HG02938 (cell line): ENCODE measurements around the gene KIF5C.

Source experiments
- ATAC-seq: cut with Tn5 transposase; IDR thresholded peaks from one replicate; pipeline ENCODE4 v1.9.1; 2021; ENCODE audit warnings: mild to moderate bottlenecking, moderate library complexity; ENCODE audit not compliant: unreplicated experiment

Gene KIF5C

GRCh38 chr2:149009576-149010461 lies 134.8 kb downstream of the KIF5C start:
- no peak for ATAC-seq

DNA sequence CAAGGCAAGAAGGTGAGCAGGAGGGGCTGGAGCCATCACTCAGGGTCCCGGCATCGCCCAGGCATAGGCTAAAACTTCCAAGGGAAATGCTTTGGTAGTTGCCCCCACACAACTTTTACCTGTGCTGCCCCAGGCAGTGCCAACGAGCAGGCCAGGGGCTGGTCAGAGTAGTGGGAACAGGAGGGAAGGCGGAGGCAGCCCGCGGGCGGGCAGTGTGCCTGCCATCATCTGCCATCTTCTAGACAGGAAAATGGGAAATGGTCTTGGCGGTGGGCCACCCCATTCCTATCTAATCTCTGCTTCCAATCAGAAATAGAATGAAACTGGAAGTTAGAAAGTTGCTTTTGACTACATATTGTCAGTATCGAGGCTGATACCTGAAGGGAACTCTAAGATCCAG lies 137.5 kb downstream of the KIF5C start:
- no peak for ATAC-seq

DNA sequence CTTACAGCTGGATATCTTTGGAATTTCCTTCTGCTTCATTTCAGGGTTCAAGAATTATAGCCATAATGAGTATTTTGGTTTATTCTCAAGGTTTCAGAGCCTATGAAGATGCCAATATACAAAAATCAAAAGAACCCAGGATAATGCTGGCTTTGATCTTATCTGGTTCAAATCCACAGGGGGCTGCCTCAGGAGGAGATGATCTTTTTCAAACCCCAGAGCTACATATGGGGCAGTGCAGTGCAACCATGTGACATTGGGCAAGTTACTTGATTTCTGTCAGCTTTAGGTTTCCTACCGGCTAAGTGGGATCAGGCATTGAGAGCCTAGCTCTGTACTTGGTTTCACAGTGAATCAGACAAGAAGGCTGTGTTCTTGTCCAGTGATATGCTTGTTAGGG lies 140.5 kb downstream of the KIF5C start:
- no peak for ATAC-seq

GRCh38 chr2:149015926-149016563 lies 141.0 kb downstream of the KIF5C start:
- ATAC-seq: no peak

- ATAC-seq: no peak
These were observed 142.3 kb downstream of the KIF5C start for GRCh38 chr2:149017116-149017985.

- ATAC-seq: no peak
These were observed 144.0 kb downstream of the KIF5C start for GRCh38 chr2:149018981-149019380.

GRCh38 chr2:149019768-149020167 lies 144.7 kb downstream of the KIF5C start:
- ATAC-seq: no peak

GRCh38 chr2:149020432-149020851 lies 145.4 kb downstream of the KIF5C start:
- peak; percentile 55 for ATAC-seq

GRCh38 chr2:149021271-149021719 lies 146.3 kb downstream of the KIF5C start:
- peak; percentile 76 for ATAC-seq

- peak; percentile 52 for ATAC-seq
These were observed 146.7 kb downstream of the KIF5C start for GRCh38 chr2:149021761-149022160.

GRCh38 chr2:149023091-149023490 lies 148.1 kb downstream of the KIF5C start:
- ATAC-seq: no peak

GRCh38 chr2:149027590-149028250 lies 152.7 kb downstream of the KIF5C start:
- no peak for ATAC-seq

GRCh38 chr2:149028377-149028776 lies 153.3 kb downstream of the KIF5C start:
- ATAC-seq: no peak

DNA sequence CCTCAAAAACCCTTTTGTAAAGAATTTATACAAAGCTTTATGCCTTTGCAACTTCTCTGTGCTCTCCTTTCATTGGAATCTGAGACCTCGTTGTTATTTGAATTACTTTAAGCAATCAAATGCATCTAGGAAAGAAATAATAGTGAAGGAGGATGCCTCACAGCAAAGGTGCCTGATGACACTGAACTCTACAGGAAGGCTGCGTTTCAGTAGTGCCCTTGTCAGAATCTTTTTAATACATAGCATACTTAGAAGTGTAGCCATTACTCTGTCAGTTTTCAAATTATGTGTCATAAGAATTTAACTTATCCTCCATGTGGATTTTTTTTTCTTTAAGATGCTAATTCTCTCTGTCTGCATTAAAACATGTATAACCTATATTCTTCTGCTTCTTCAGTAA lies 153.9 kb downstream of the KIF5C start:
- no peak for ATAC-seq

DNA sequence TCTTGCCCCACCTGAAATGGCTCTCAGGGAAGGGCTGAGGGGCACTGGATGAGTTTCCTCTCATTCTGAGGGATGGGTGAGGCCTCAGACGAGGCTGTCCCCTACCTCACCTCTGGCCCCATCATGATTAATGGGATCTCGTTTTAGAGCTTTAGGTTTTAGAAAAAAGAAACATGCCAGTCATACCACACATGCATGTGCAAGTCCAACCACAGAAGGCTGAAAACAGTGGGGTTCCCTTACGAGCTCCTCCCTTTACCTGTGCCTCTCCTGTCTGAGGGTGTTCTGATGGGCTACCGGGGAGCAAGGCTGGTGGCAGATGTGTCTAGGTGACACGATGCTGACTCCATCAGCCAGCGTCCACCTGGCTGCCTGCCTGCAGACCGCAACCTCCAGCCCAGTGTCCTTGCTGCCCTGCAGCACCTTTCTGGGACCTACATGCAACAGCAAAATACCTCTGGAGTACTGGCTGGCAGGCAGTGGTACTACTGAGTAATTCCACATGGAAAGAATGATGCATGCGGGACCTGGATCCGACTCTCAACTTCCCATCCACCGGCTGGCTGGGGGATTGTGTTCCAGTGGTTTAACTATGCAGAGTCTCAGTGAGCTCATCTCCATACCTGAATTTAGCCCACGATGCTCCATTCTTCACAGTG lies 154.4 kb downstream of the KIF5C start:
- no peak for ATAC-seq

DNA sequence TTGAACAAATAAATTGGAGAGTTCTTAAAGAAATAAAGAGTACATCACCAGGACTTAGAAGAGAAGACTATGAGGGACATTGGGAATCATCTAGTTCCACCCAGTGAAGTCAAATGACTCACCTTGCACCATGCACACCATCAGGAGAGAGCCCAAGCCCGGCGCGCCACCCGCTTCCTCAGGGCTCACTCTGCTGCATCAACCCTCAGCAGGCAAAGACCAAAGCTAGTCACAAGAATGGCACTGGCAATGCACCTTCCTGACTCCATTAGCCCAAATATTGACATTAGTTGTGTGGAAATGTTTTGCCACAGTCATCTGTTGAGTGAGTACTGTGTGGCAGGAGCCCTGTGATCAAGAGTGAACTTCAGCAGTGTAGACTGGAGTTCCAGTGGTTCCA lies 156.4 kb downstream of the KIF5C start:
- ATAC-seq: no peak

GRCh38 chr2:149033716-149034115 lies 158.7 kb downstream of the KIF5C start:
- no peak for ATAC-seq

DNA sequence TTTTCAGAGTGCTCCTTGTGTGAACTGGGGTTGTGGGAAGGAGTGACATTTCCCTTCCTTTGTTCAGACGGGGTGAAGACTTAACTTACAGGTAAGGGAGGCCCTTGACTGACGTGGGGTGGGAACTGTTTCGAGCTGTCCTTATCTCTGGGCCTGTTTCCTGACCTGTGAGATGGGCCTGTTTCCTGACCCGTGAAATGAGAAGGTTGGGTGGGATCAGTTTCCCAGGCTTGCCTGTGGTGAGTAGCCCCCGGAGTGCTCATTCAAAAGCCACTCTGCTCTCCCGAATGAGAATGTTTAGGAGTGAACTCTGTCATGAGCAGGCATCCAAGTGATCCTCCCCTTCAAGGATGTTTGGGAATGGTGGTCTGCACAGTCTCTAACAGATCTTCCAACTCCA lies 159.4 kb downstream of the KIF5C start:
- ATAC-seq: no peak

DNA sequence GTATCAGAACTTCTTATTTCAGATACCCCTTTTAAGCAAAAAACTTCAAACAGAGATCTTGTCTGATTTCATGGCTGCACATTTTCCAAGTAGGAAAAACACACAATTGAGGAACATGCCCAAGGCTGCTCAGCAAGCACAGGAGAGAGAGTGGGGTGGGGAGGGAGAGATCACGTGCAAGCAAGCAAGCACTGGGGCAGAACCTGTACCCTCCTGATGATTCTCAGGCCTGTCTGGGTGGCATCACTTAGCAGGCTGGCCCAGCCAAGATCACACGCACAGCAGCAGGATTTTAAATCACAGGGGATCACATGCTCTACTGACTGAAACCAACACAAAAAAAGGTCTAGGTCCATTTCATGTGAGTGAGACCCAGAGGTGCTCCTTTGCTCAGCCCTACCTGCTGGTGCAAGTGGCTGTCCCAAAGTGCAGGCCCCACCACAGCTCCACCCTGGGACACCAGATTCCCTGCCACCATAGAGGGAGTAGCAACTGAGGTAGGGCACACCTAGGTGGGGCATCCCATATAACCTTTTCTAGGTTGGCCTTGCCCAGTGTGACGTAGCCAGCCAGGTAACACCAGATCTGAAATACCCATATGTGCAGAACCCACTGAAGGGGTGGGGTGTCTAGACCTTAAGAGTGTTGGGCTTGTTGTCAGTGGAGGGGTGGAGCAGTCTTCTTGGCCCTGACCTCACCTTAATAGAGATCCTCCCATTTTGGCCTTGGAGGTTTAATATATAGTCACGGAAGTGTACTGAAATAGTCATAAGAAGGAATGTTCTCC lies 161.7 kb downstream of the KIF5C start:
- no peak for ATAC-seq
